HepG2 (cell line): Measurements from ENCODE around the gene GTF2H4. TPM values are rescaled to one million over a fixed set of nuclear protein-coding genes. Genes with fewer than 3 reads are reported as not detected.

Experiments
- ATF7-NPFF ChIP-seq: sonication (generic); formaldehyde crosslinking; IDR thresholded peaks from 2 replicates; pipeline ENCODE4 v1.8.1; 2023; ENCODE audit warnings: mild to moderate bottlenecking, low read depth, missing genetic modification reagents, moderate library complexity
- ATM ChIP-seq: fragments of 450-650 bp; IDR thresholded peaks from 2 replicates; pipeline ENCODE4 v1.7.1; 2017; ENCODE audit warnings: mild to moderate bottlenecking, borderline replicate concordance
- GMEB2 ChIP-seq: IDR thresholded peaks from 2 replicates; pipeline ENCODE4 v1.6.1; 2016; ENCODE audit warnings: missing biosample characterization, missing genetic modification reagents, low read depth
- IRX3 ChIP-seq: sonication (generic); formaldehyde crosslinking; IDR thresholded peaks from 2 replicates; pipeline ENCODE4 v1.8.1; 2023; ENCODE audit warnings: mild to moderate bottlenecking, low read depth, missing genetic modification reagents, borderline replicate concordance
- KLF16 ChIP-seq, 2 experiments: sonication (generic) in 1 of 2; formaldehyde crosslinking in 1 of 2; IDR thresholded peaks; 2 replicates each; pipeline versions ENCODE4 v1.6.1 to v1.8.0; 2016 to 2023; ENCODE audit warnings: missing genetic modification reagents in 2 of 2, missing compliant biosample characterization in 1 of 2
- MIER2 ChIP-seq: IDR thresholded peaks from 2 replicates; pipeline ENCODE4 v1.6.1; 2016; ENCODE audit warnings: missing biosample characterization, missing genetic modification reagents
- MLX ChIP-seq: IDR thresholded peaks from 2 replicates; pipeline ENCODE4 v1.6.1; 2016
- NR2C2 ChIP-seq: sonication (generic); formaldehyde crosslinking; IDR thresholded peaks from 2 replicates; pipeline ENCODE4 v1.4.0; 2020; ENCODE audit warnings: missing genetic modification reagents, mild to moderate bottlenecking, moderate library complexity, borderline replicate concordance
- NR3C1 ChIP-seq: sonication (generic); formaldehyde crosslinking; IDR thresholded peaks from 2 replicates; pipeline ENCODE4 v1.4.0; 2020; ENCODE audit warnings: missing genetic modification reagents
- RXRB ChIP-seq: IDR thresholded peaks from 2 replicates; pipeline ENCODE4 v1.6.1; 2016; ENCODE audit warnings: borderline replicate concordance, missing genetic modification reagents, missing compliant biosample characterization
- XRCC5 ChIP-seq: fragments of 200-400 bp; formaldehyde crosslinking; optimal IDR thresholded peaks from 2 replicates; pipeline ENCODE3; 2017; ENCODE audit warnings: mild to moderate bottlenecking, low read length
- ZEB1 ChIP-seq: IDR thresholded peaks from 2 replicates; pipeline ENCODE4 v1.6.1; 2012; ENCODE audit warnings: mild to moderate bottlenecking, low read depth, inconsistent platforms; ENCODE audit not compliant: insufficient replicate concordance
- ZNF101 ChIP-seq: sonication (generic); formaldehyde crosslinking; IDR thresholded peaks from 2 replicates; pipeline ENCODE4 v1.4.0; 2020; ENCODE audit warnings: mild to moderate bottlenecking, low read depth, missing genetic modification reagents, borderline replicate concordance
- ZNF512B ChIP-seq: sonication (generic); formaldehyde crosslinking; IDR thresholded peaks from 2 replicates; pipeline ENCODE4 v1.5.1; 2020; ENCODE audit warnings: missing genetic modification reagents, mild to moderate bottlenecking, borderline replicate concordance
- ZNF546 ChIP-seq: sonication (generic); formaldehyde crosslinking; conservative IDR thresholded peaks from 2 replicates; pipeline ENCODE4 v1.8.1; 2023; ENCODE audit warnings: mild to moderate bottlenecking, missing genetic modification reagents
- ZNF678 ChIP-seq: sonication (generic); formaldehyde crosslinking; IDR thresholded peaks from 2 replicates; pipeline ENCODE4 v1.4.0; 2020; ENCODE audit warnings: mild to moderate bottlenecking, missing genetic modification reagents
- ZNF75D ChIP-seq: sonication (generic); formaldehyde crosslinking; IDR thresholded peaks from 2 replicates; pipeline ENCODE4 v1.8.1; 2023; ENCODE audit warnings: missing genetic modification reagents, mild to moderate bottlenecking, borderline replicate concordance
- ZNF841 ChIP-seq: sonication (generic); formaldehyde crosslinking; IDR thresholded peaks from 2 replicates; pipeline ENCODE4 v1.8.1; 2023; ENCODE audit warnings: missing genetic modification reagents, borderline replicate concordance
- ZXDC ChIP-seq: sonication (generic); formaldehyde crosslinking; IDR thresholded peaks from 2 replicates; pipeline ENCODE4 v1.5.0; 2020; ENCODE audit warnings: mild to moderate bottlenecking, missing genetic modification reagents
- polyA plus RNA-seq, 8 experiments: library from polyadenylated mRNA; depleted of rRNA in 3 of 8; stranded (reverse) in 7 of 8; unstranded in 1 of 8; fragments of >200 nt; fragmentation: Illumina TruSeq in 4 of 8; extraction: Trizol in 4 of 8; gene quantifications; 2 replicates each; pipeline versions ENCODE4 v1.2.1 to v1.2.3, GENCODE V29; 2011 to 2016; ENCODE audit warnings: low read depth in 4 of 8, missing spikeins in 1 of 8, mixed read lengths in 1 of 8; ENCODE audit not compliant: insufficient read depth in 1 of 8
- total RNA-seq, 5 experiments: library from RNA; depleted of rRNA; stranded (reverse); fragments of >200 nt; fragmentation: Illumina TruSeq; extraction: Trizol; gene quantifications; 2 replicates each; pipeline ENCODE4 v1.2.3, GENCODE V29; 2016; ENCODE audit warnings: low read depth in 1 of 5

GTF2H4 gene
- total and polyA plus RNA-seq, 2 of the 13 experiments (the other 11 are each of a cell fraction or from before 2014, with no cell fraction given): 15.9 to 49.3 TPM

- TF ChIP-seq ATM (no peak), ATF7-NPFF (CRISPR knock-in tag) (peak; percentile 41; the same call in 1 of the 2 replicates), XRCC5 (peak; percentile 99), MLX (CRISPR knock-in tag) (no peak), IRX3 (0 out of 2 replicates have a peak, but pooled peaks have one; percentile 61), ZNF75D (no peak), NR2C2 (peak; percentile 92), GMEB2 (CRISPR knock-in tag) (peak; percentile 38; the same call in 1 of the 2 replicates), KLF16 (CRISPR knock-in tag; IDR thresholded peaks at IDR 0.05) (peak in 1 of 2 experiments; percentile 92; a peak in 1 of 4 replicates), NR3C1 (no peak), ZXDC (0 out of 2 replicates have a peak, but pooled peaks have one; percentile 87), ZNF101 (CRISPR knock-in tag) (no peak), ZNF841 (no peak), ZNF546 (CRISPR knock-in tag) (peak; percentile 82; the same call in 1 of the 2 replicates), ZEB1 (peak; percentile 26), RXRB (peak; percentile 72), MIER2 (CRISPR knock-in tag) (peak; percentile 44; the same call in 1 of the 2 replicates), ZNF512B (CRISPR knock-in tag) (peak; percentile 91; the same call in 1 of the 2 replicates), ZNF678 (CRISPR knock-in tag) (no peak)
Observed at GRCh38 chr6:30907758-30908591, at the start of gene GTF2H4 (continued).
